Brain microvascular endothelial cell (primary cell): ENCODE measurements around the gene SP140L.

Source experiments
- DNase-seq: peaks from one replicate; pipeline ENCODE4 v3.0.0-alpha.2; 2020
- H3K27ac ChIP-seq: fragments of 250-450 bp; sonication (Bioruptor Pico); 2 replicates; pipeline ENCODE4 v1.5.1; 2020; ENCODE audit warnings: mild to moderate bottlenecking, moderate library complexity
- H3K27me3 ChIP-seq: fragments of 250-450 bp; sonication (Bioruptor Pico); replicated peaks from 2 replicates; pipeline ENCODE4 v1.5.1; 2020; ENCODE audit warnings: mild to moderate bottlenecking
- H3K36me3 ChIP-seq: fragments of 250-450 bp; sonication (Bioruptor Pico); replicated peaks from 2 replicates; pipeline ENCODE4 v1.5.1; 2020; ENCODE audit warnings: mild to moderate bottlenecking
- H3K4me3 ChIP-seq: 2 replicates; pipeline ENCODE4 v1.5.1; 2011; ENCODE audit warnings: low read depth, mild to moderate bottlenecking, control low read depth, low read length, moderate library complexity
- in situ Hi-C: cut with HindIII; loops from 2 replicates; pipeline ENCODE4 v1.10.0; 2017; ENCODE audit warnings: low sequenced_read_pairs, low pct_ligation_motif_present
- TF ChIP-seq, protein P1 (sequence below): IDR thresholded peaks from 2 replicates; pipeline ENCODE4 v1.5.1; 2011; ENCODE audit warnings: low read depth, mild to moderate bottlenecking, moderate library complexity, low read length, control low read depth, inconsistent platforms; ENCODE audit errors: missing control alignments

SP140L gene

DNA sequence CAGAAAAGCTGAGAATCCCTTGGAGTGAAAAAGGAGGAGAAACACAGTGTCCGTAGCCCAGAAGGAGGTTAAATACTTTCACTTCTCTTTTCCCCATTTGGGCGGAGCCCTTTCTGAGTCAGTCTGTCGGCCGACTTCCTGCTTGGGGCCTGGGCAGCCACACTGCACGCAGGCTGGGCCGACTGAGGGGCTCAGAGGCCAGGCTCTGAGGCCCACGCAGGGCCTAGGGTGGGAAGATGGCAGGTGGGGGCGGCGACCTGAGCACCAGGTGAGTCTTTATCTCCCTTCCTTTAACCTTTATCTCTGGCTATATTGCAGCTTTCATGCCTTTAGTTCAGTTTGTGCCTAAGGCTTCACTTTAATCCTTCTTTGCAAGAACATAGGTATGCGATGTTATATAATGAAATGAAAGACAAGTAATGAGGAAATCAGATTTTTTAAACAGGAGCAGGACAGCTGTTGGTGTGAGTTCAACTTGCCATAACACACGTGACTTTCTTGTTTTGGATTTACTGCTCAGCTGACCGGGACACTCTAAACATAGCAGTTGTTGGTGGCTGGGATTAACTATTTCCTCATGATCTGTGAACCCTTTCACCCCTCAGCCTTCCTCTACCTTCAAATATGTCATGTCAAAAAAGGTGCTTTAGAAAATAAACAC lies 89.2 kb downstream of the SP140L start, which contains the start of gene SP100:
Gene SP100, plus strand, starts transcription at position 141 of the 661 bp plus-strand sequence. Its CDS starts 96 bp downstream, at position 237.
- TF ChIP-seq, protein P1, sequence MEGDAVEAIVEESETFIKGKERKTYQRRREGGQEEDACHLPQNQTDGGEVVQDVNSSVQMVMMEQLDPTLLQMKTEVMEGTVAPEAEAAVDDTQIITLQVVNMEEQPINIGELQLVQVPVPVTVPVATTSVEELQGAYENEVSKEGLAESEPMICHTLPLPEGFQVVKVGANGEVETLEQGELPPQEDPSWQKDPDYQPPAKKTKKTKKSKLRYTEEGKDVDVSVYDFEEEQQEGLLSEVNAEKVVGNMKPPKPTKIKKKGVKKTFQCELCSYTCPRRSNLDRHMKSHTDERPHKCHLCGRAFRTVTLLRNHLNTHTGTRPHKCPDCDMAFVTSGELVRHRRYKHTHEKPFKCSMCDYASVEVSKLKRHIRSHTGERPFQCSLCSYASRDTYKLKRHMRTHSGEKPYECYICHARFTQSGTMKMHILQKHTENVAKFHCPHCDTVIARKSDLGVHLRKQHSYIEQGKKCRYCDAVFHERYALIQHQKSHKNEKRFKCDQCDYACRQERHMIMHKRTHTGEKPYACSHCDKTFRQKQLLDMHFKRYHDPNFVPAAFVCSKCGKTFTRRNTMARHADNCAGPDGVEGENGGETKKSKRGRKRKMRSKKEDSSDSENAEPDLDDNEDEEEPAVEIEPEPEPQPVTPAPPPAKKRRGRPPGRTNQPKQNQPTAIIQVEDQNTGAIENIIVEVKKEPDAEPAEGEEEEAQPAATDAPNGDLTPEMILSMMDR = no peak
- H3K4me3 ChIP-seq = peak within 1 kb of the TSS; percentile 68
- peak within 1 kb of the TSS; percentile 76 for H3K27ac ChIP-seq
- peaks cover 3% of the 10 kb centered on the region for H3K36me3 ChIP-seq
- DNase-seq = peak; percentile 77
- no peaks in the 10 kb centered on the region for H3K27me3 ChIP-seq
- in situ Hi-C loops = no loop called here

DNA sequence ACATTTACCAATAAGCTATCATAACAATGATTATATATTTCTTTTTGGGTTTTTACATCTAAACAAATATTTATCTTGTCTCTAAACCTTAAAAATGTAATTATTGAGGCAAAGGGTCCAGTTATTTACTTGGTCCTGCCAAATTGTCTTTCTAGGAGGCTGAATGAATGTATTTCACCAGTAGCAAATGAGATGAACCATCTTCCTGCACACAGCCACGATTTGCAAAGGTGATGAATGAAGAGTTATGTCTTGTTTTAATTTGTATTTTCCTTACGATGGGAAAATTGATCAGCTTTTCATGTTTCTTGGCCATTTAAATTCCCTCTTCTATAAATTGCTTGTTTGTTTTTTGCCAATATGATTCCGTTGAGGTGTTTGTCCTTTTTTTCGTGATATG lies 90.4 kb downstream of the SP140L start:
- no peak overlapping the region for H3K27ac ChIP-seq
- peaks cover 5% of the 10 kb centered on the region for H3K36me3 ChIP-seq
- DNase-seq = no peak
- in situ Hi-C loops = no loop called here
- TF ChIP-seq, protein P1 = no peak
- H3K27me3 ChIP-seq = no peaks in the 10 kb centered on the region
- H3K4me3 ChIP-seq = peak overlapping the region; percentile 68

DNA sequence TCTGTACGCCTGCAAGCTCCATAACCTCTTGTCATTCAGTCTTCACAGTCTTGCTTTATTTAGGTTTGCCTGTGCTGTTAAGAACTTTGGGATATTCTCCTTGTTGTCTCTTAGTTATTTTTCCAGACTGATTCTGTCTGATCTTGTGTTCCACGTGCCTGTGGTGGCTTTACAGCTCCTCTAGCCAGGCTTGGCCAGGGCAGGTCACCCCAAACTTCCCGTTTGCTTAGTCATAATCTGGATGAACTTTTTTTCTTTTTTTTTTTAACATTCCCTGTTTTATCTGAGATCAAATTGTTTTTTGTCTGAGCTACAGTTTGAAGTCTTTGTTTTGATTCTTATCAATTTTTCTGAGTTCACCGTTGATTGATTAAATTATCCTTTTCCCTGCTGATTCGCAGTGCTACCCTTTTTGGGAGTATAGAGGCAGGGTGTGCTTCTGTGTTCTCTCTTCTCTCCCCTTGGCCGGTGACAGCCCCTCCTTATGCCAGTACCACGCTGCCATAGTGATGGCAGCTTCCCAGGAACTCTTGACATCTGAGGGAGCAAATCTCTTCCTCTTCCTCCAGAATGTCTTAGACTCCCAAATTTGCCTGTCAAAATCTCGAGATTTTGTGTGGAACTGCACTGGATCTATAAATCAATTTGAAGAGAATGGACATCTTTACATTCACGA lies 91.5 kb downstream of the SP140L start:
- peak overlapping the region; percentile 68 for H3K4me3 ChIP-seq
- H3K27ac ChIP-seq = peak overlapping the region; percentile 35
- H3K36me3 ChIP-seq = peaks cover 6% of the 10 kb centered on the region
- TF ChIP-seq, protein P1 = no peak
- peak; percentile 67 for DNase-seq
- H3K27me3 ChIP-seq = no peaks in the 10 kb centered on the region
- in situ Hi-C loops = no loop called here

DNA sequence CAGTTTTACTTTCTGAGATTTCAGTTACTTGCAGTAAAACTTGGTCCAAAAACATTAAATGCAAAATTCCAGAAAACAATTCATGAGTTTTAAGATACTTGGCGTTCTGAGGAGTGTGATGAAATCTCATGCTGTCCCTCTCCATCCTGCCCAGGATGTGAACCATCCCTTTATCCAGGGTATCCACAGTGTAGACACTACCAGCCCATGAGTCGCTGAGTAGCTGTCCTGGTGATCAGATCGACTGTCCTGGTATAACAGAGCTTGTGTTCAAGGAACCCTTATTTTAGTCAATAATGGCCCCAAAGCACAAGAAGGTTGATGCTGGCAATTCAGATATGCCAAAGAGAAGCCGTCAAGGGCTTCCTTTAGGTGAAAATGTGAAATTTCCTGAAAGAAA lies 92.2 kb downstream of the SP140L start:
- DNase-seq = no peak
- Histone ChIP-seq H3K4me3 (no peak overlapping the region), H3K27ac (no peak overlapping the region), H3K36me3 (peaks cover 6% of the 10 kb centered on the region), H3K27me3 (no peaks in the 10 kb centered on the region)
- TF ChIP-seq, protein P1 = no peak
- in situ Hi-C loops = no loop called here

DNA sequence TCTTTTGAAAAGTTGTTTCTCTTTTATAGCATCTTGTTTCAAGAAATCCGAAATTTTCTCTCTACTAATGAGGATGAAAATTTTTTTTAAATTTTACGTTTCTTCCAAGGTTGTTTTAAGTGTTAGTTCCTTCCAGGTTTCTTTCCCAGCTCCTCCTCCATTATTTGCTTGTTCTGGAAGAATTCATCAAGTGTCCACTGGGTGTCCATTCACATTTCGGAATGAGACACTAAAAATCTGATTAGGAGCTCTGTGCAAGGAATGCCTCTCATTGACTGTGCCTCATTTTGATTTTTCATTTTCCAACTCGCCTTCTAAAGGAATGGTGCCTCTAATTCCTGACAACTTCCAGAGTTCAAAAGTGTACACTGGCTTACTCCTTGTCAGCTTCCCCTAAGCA lies 95.2 kb downstream of the SP140L start:
- peaks cover 6% of the 10 kb centered on the region for H3K36me3 ChIP-seq
- no peak overlapping the region for H3K4me3 ChIP-seq
- H3K27ac ChIP-seq = no peak overlapping the region
- TF ChIP-seq, protein P1 = peak; percentile 35
- H3K27me3 ChIP-seq = no peaks in the 10 kb centered on the region
- DNase-seq = no peak
- in situ Hi-C loops = no loop called here
